Keratinocyte (primary cell): ENCODE measurements around the gene PPM1H. TPM values are rescaled to one million over a fixed set of nuclear protein-coding genes. Genes with fewer than 3 reads are reported as not detected.
"Not testable (repeated sequence)": the region's sequence is repeated elsewhere in the genome, so short reads cannot be mapped to it uniquely, and the experiment has no call there.

ENCODE experiments used
- DNase-seq: peaks from one replicate; pipeline ENCODE4 v3.0.0-alpha.2; 2011; ENCODE audit warnings: low read depth, missing footprints, low spot score
- FAIRE-seq: peaks from 2 replicates; lab custom pipeline; 2011; peaks lifted over from hg19 to GRCh38; lab: Jason Lieb, UNC
- H2AFZ ChIP-seq: 2 replicates; pipeline ENCODE4 v1.6.0; 2012; ENCODE audit warnings: low read length, control low read depth, inconsistent platforms; ENCODE audit not compliant: control insufficient read depth
- H3K27ac ChIP-seq: 2 replicates; pipeline ENCODE4 v1.5.1; 2011; ENCODE audit warnings: low read length; ENCODE audit not compliant: control insufficient read depth, insufficient read depth
- H3K27me3 ChIP-seq: 3 replicates; pipeline ENCODE4 v1.6.0; 2011; ENCODE audit warnings: low read length; ENCODE audit not compliant: control insufficient read depth, insufficient read depth; ENCODE audit errors: extremely low read depth
- H3K36me3 ChIP-seq, 2 experiments: 2 replicates in 1 of 2; 3 replicates in 1 of 2; pipeline ENCODE4 v1.5.1; 2011; ENCODE audit warnings: low read length in 2 of 2, mild to moderate bottlenecking in 1 of 2; ENCODE audit not compliant: control insufficient read depth in 2 of 2, insufficient read depth in 2 of 2; ENCODE audit errors: extremely low read depth in 1 of 2
- H3K4me1 ChIP-seq: 3 replicates; pipeline ENCODE4 v1.5.1; 2011; ENCODE audit warnings: low read length; ENCODE audit not compliant: control insufficient read depth, insufficient read depth; ENCODE audit errors: extremely low read depth
- H3K4me2 ChIP-seq: 3 replicates; pipeline ENCODE4 v1.6.0; 2011; ENCODE audit warnings: low read depth, low read length; ENCODE audit not compliant: control insufficient read depth, insufficient read depth; ENCODE audit errors: extremely low read depth
- H3K4me3 ChIP-seq, 3 experiments: fragments of 200-600 bp in 1 of 3; sonication (generic) in 1 of 3; 2 replicates in 2 of 3; 3 replicates in 1 of 3; pipeline ENCODE4 v1.5.1; 2011 to 2016; ENCODE audit warnings: low read length in 3 of 3, mild to moderate bottlenecking in 3 of 3, control low read depth in 2 of 3, inconsistent platforms in 1 of 3, low read depth in 1 of 3, mixed read lengths in 1 of 3, mixed run types in 1 of 3, moderate library complexity in 1 of 3; ENCODE audit not compliant: control insufficient read depth in 2 of 3, insufficient read depth in 2 of 3; ENCODE audit errors: extremely low read depth in 1 of 3
- H3K79me2 ChIP-seq: 2 replicates; pipeline ENCODE4 v1.6.0; 2012; ENCODE audit warnings: low read length; ENCODE audit not compliant: control insufficient read depth, insufficient read depth
- H3K9ac ChIP-seq: 3 replicates; pipeline ENCODE4 v1.6.0; 2011; ENCODE audit warnings: low read length; ENCODE audit not compliant: control insufficient read depth, insufficient read depth; ENCODE audit errors: extremely low read depth
- H3K9me1 ChIP-seq: 3 replicates; pipeline ENCODE4 v1.6.0; 2011; ENCODE audit warnings: low read length; ENCODE audit not compliant: control insufficient read depth, insufficient read depth; ENCODE audit errors: extremely low read depth
- H3K9me3 ChIP-seq: 2 replicates; pipeline ENCODE4 v1.5.1; 2012; ENCODE audit warnings: low read depth, low read length; ENCODE audit not compliant: control insufficient read depth
- H4K20me1 ChIP-seq: 3 replicates; pipeline ENCODE4 v1.6.0; 2011; ENCODE audit warnings: low read length; ENCODE audit not compliant: control insufficient read depth, insufficient read depth; ENCODE audit errors: extremely low read depth
- EZH2 ChIP-seq: IDR thresholded peaks from one replicate; pipeline ENCODE4 v1.6.1; 2012; ENCODE audit warnings: inconsistent platforms, mild to moderate bottlenecking, low read length, moderate library complexity
- dilution Hi-C: fragments of 300-500 bp; cut with MboI; formaldehyde crosslinking; loops from one replicate; pipeline ENCODE4 v1.7.0; 2020; ENCODE audit warnings: low sequenced_read_pairs; ENCODE audit not compliant: extremely low pct_ligation_motif_present
- polyA plus RNA-seq, 5 experiments: library from polyadenylated mRNA; depleted of rRNA in 3 of 5; stranded (reverse) in 3 of 5; stranded (forward) in 1 of 5; unstranded in 1 of 5; fragments of >200 nt; gene quantifications; 1 replicate in 1 of 5; 2 replicates in 3 of 5; 3 replicates in 1 of 5; pipeline versions ENCODE4 v1.2.1 to v1.2.3, GENCODE V29; 2011 to 2012; ENCODE audit warnings: missing spikeins in 2 of 5, low read depth in 1 of 5, low replicate concordance in 1 of 5
- TF ChIP-seq, protein P1 (sequence below), 3 experiments: IDR thresholded peaks in 1 of 3; conservative IDR thresholded peaks in 1 of 3; optimal IDR thresholded peaks in 1 of 3; 2 replicates in 2 of 3; 3 replicates in 1 of 3; pipeline versions ENCODE3 to v1.5.1; 2011; ENCODE audit warnings: low read length in 3 of 3, mild to moderate bottlenecking in 3 of 3, moderate library complexity in 2 of 3, control low read depth in 1 of 3, inconsistent platforms in 1 of 3; ENCODE audit not compliant: insufficient read depth in 2 of 3; ENCODE audit errors: extremely low read depth in 1 of 3

PPM1H gene
- polyA plus RNA-seq, 1 donor (not counting 4 experiments of a cell fraction or from before 2014, with no cell fraction given): 0.09 TPM

DNA sequence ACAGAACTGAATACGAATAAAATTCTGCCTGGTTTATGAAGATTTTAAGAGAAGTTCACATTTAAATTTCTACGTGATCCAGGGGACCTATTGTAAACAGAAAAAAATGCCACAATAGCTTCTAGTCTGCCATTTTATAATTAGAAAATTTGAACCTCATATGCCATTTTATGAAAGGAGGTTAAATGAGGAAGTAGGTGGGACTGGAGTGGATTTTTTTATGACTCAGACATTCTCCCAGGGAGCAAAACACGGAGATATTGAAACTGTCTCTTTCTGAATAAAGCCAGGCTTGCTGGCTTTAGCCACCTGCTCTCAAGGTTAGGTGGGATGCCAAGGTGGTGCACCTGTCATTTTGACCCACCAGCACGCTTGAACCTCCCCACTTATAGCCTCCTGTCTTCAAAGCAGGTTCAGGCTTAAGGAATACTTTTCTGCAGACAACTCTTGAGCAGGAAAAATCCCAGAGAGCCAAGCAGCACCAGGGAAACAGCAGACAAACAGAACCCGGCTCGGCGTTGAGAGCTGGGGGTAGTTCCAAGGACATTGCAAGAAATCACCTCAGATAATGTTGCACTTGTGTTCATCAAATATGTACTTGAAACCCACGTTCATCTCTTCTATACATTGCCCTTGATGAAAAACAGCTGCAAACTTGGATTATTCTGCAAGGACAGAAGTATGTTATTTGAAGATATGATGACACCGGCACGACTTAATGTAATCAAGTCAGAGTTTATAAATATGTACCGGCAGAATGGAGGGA lies 203.7 kb downstream of the PPM1H start:
- H3K4me1 ChIP-seq: peaks cover 28% of the 10 kb centered on the region
- H3K79me2 ChIP-seq: no peaks in the 10 kb centered on the region
- H2AFZ ChIP-seq: no peak overlapping the region
- no peaks in the 10 kb centered on the region for H3K27me3 ChIP-seq
- no peaks in the 10 kb centered on the region for H4K20me1 ChIP-seq
- H3K9me1 ChIP-seq: no peaks in the 10 kb centered on the region
- no peak for TF ChIP-seq EZH2
- TF ChIP-seq, protein P1, sequence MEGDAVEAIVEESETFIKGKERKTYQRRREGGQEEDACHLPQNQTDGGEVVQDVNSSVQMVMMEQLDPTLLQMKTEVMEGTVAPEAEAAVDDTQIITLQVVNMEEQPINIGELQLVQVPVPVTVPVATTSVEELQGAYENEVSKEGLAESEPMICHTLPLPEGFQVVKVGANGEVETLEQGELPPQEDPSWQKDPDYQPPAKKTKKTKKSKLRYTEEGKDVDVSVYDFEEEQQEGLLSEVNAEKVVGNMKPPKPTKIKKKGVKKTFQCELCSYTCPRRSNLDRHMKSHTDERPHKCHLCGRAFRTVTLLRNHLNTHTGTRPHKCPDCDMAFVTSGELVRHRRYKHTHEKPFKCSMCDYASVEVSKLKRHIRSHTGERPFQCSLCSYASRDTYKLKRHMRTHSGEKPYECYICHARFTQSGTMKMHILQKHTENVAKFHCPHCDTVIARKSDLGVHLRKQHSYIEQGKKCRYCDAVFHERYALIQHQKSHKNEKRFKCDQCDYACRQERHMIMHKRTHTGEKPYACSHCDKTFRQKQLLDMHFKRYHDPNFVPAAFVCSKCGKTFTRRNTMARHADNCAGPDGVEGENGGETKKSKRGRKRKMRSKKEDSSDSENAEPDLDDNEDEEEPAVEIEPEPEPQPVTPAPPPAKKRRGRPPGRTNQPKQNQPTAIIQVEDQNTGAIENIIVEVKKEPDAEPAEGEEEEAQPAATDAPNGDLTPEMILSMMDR (optimal IDR thresholded peaks at IDR 0.05 in 1 of 3, IDR thresholded peaks at IDR 0.05 in 1 of 3, conservative IDR thresholded peaks at IDR 0.05 in 1 of 3; ENCODE audit: extremely low read depth in 1 of 3, insufficient read depth in 2 of 3, low read length in 3 of 3): no peak
- no peak overlapping the region for H3K4me3 ChIP-seq
- H3K27ac ChIP-seq: peak overlapping the region; percentile 73
- H3K9me3 ChIP-seq: no peaks in the 10 kb centered on the region
- peak overlapping the region; percentile 45 for H3K9ac ChIP-seq
- H3K36me3 ChIP-seq: no peaks in the 10 kb centered on the region
- FAIRE-seq: no peak
- dilution Hi-C loops: no loop called here
- no peak for DNase-seq
- peak overlapping the region; percentile 30 for H3K4me2 ChIP-seq

DNA sequence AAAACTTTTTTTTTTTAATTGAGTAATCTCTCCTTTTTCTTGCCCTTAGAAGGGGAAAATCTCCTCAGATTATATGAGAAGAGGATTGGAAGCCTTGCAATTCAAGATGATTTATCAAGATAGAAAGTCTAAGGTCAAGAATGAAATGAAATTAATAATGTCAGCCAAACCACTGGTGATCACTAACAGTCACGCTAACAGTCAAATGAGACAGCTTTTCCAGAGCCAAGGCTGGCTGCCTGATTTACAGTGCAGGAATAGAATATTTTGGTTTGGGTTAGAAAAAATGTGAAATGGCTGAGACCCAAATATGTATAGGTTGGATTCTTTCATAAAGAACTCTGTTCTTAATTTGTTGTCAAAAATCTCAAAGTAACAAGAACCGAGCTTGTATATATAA lies 204.3 kb downstream of the PPM1H start:
- Histone ChIP-seq H3K4me2 (no peak overlapping the region), H3K79me2 (no peaks in the 10 kb centered on the region), H2AFZ (no peak overlapping the region), H3K9me3 (no peaks in the 10 kb centered on the region), H3K4me3 (no peak overlapping the region), H4K20me1 (no peaks in the 10 kb centered on the region), H3K9ac (no peak overlapping the region), H3K4me1 (peaks cover 30% of the 10 kb centered on the region), H3K9me1 (no peaks in the 10 kb centered on the region), H3K36me3 (no peaks in the 10 kb centered on the region), H3K27ac (no peak overlapping the region), H3K27me3 (no peaks in the 10 kb centered on the region)
- TF ChIP-seq, protein P1 (optimal IDR thresholded peaks at IDR 0.05 in 1 of 3, IDR thresholded peaks at IDR 0.05 in 1 of 3, conservative IDR thresholded peaks at IDR 0.05 in 1 of 3; ENCODE audit: extremely low read depth in 1 of 3, insufficient read depth in 2 of 3, low read length in 3 of 3): no peak
- no peak for TF ChIP-seq EZH2
- dilution Hi-C loops: no loop called here
- no peak for DNase-seq
- FAIRE-seq: no peak

DNA sequence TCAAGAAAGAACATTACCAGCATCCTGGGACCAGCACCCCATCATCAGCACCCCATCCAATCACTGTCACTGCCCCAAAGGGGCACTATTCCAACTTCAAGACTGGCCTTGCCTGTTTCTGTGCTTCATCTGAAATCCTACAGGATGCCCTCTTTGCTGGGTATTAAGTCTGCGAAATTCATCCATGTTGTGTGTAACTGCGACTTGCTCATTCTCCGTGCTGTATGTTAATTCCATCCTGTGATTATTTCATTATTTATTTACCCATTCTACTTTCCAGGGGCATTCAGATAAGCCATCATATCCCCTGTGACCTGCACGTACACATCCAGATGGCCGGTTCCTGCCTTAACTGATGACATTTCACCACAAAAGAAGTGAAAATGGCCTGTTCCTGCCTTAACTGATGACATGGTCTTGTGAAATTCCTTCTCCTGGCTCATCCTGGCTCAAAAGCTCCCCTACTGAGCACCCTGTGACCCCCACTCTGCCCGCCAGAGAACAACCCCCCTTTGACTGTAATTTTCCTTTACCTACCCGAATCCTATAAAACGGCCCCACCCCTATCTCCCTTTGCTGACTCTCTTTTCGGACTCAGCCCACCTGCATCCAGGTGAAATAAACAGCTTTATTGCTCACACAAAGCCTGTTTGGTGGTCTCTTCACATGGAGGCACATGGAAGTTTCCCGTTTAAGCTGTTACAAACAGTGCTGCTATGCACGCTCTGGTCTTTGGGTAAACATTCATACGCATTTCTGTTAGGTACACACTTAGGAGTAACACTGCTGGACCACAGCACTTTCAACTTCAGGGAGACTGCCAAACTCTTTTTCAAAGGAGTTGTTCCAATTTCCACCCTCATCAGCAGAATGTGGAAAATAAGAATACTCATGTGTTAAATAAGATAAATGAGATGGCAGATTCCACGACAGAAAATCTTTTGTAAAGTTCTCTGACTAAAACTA lies 205.1 kb downstream of the PPM1H start:
- dilution Hi-C loops, H3K4me2 ChIP-seq, H3K36me3 ChIP-seq, DNase-seq, H3K27ac ChIP-seq, H4K20me1 ChIP-seq, H2AFZ ChIP-seq, H3K9ac ChIP-seq, FAIRE-seq, H3K9me3 ChIP-seq, H3K4me3 ChIP-seq, H3K79me2 ChIP-seq, H3K27me3 ChIP-seq, H3K9me1 ChIP-seq: not testable (repeated sequence)
- H3K4me1 ChIP-seq: peaks cover 37% of the 10 kb centered on the region
